Activated naive CD8-positive, alpha-beta T cell treated with anti-CD3 and anti-CD28 coated beads, Interleukin-2, amount 10 ng/mL, durations not matched to agents 7 days and 5 days (primary cell): ENCODE results near the gene KISS1. TPM values are rescaled to one million over a fixed set of nuclear protein-coding genes. Genes with fewer than 3 reads are reported as not detected.

Source experiments
- ATAC-seq: fragments of 150-1000 bp; cut with Tn5 transposase; one replicate; pipeline ENCODE4 v1.10.0; 2021; ENCODE audit warnings: low read depth, moderate library complexity
- POLR2A ChIA-PET: fragments of 350-600 bp; sonication (Branson Sonifier 250); formaldehyde crosslinking; loops from one replicate; lab custom pipeline; 2021; ENCODE audit warnings: antibody characterized with exemption; lab: Charles Lee
- DNase-seq: peaks from one replicate; pipeline ENCODE4 v3.0.0; 2021
- H3K27ac Mint-ChIP-seq: one replicate; pipeline ENCODE4 v1.8.0; 2022; ENCODE audit warnings: mild to moderate bottlenecking, mixed read lengths
- H3K27me3 Mint-ChIP-seq: one replicate; pipeline ENCODE4 v1.8.0; 2022; ENCODE audit warnings: mild to moderate bottlenecking, moderate library complexity, mixed read lengths
- H3K36me3 Mint-ChIP-seq: one replicate; pipeline ENCODE4 v1.8.0; 2021; ENCODE audit warnings: mild to moderate bottlenecking, mixed read lengths
- H3K4me1 Mint-ChIP-seq: one replicate; pipeline ENCODE4 v1.8.0; 2021; ENCODE audit warnings: mixed read lengths
- H3K4me3 Mint-ChIP-seq: one replicate; pipeline ENCODE4 v1.8.0; 2022; ENCODE audit warnings: mild to moderate bottlenecking, moderate library complexity, mixed read lengths
- H3K9me3 Mint-ChIP-seq: one replicate; pipeline ENCODE4 v1.8.0; 2021; ENCODE audit warnings: mixed read lengths
- total RNA-seq, 2 experiments: library from RNA; stranded (reverse); gene quantifications; one replicate each; pipeline ENCODE4 v1.2.3, GENCODE V29; 2021

KISS1 gene
- total RNA-seq, 2 experiments from 2014 or later: not detected

DNA sequence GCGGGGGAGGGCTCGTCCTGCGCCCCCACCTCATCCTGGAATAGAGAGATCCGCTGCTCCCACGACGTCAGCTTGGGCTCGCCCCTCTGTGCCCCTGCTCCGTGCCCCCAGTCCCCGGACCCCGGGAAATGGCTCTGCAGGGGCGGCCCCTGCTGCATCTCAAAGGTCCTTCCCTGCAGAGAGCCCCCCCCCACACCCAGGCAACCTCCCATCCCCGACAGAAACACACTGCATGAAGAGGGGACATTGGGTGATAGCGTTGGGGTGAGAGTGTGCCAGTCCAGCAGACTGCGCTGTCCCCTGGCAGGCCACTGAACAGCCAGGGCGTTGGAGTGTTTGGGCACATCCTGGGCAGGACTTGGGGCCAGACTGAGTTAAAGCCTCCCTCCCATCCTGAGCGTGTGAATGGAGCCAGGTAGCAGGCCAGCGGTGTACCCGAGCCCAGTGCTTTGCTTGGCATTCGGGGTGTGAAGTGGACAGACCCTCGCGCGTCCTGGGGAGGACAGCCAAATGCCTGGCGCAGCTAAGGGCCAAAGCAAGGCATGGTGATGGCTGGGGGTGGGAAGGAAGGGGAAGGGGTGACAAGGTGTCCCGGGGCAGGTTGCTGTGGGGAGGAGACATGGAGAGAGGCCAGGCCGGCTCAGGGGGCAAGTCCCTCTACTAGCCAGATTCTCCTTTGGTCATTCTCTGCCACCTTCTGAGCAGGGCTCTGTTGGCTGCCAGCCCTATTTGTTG is 43.8 kb downstream of the KISS1 start:
- H3K27ac Mint-ChIP-seq: no peak overlapping the region
- peak overlapping the region; percentile 65 for H3K4me3 Mint-ChIP-seq
- H3K36me3 Mint-ChIP-seq: no peaks in the 10 kb centered on the region
- ATAC-seq: peak; percentile 6
- H3K27me3 Mint-ChIP-seq: peaks cover 14% of the 10 kb centered on the region
- no peak for DNase-seq
- POLR2A ChIA-PET: interaction anchor here (1.0 kb wide), 1 partner anchor 11 kb away, joined by 3 read pairs; no protein-coding TSS in a partner anchor
- H3K4me1 Mint-ChIP-seq: no peaks in the 10 kb centered on the region
- no peaks in the 10 kb centered on the region for H3K9me3 Mint-ChIP-seq

DNA sequence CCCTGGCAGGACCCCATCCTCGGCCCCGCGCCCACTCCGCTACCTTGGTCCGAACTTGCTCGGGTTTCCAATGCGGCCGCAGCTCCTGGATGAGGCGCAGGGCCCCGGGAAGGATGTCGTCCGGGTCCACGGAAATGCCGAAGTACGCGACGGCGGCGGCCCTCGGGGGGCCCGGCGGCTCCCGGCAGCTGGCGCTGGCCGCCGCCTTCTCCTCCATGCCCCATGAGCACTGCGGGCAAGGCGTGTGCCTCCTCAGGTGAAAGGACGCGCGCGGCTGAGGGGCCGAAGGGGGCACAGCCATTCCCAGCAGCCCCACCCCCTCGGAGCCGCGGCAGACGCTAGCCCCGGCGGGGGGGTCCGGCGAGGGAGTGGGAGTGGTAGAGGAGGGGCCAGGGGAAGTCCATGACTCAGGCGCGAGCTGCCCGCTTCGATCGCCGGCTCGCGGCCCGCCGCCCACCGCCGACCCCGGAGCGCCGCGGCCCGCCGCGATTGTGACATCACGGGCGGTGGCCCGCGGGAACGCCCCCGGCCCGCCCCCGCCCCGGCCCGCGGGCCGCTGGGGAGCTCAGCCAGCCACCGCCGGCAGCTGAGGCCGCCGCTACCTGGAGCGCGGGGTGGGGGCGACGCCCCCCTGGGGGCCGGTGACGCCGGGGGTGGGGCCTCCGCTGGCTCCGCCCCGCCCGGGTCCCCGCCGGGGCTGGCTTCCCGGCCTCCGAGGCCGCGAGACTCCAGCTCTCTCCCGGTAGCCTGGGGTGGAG is 44.6 kb downstream of the KISS1 start, which contains the start of gene ETNK2:
Gene ETNK2 (minus strand): TSS at position 493 of the 758 bp plus-strand sequence. CDS start 192 bp downstream, at position 301.
- POLR2A ChIA-PET: interaction anchor here (1.0 kb wide), 1 partner anchor 10 kb away, joined by 3 read pairs; no protein-coding TSS in a partner anchor
- Mint-ChIP-seq H3K36me3 (no peaks in the 10 kb centered on the region), H3K27ac (no peak within 1 kb of the TSS), H3K27me3 (peaks cover 14% of the 10 kb centered on the region), H3K4me1 (no peaks in the 10 kb centered on the region), H3K4me3 (peak within 1 kb of the TSS; percentile 65), H3K9me3 (no peaks in the 10 kb centered on the region)
- ATAC-seq (peak; percentile 60), DNase-seq (peak; percentile 65)

- peak overlapping the region; percentile 45 for H3K4me3 Mint-ChIP-seq
- no peaks in the 10 kb centered on the region for H3K9me3 Mint-ChIP-seq
- no peaks in the 10 kb centered on the region for H3K36me3 Mint-ChIP-seq
- DNase-seq (no peak), ATAC-seq (no peak)
- no peaks in the 10 kb centered on the region for H3K4me1 Mint-ChIP-seq
- no peak overlapping the region for H3K27ac Mint-ChIP-seq
- POLR2A ChIA-PET: no interaction called here
- peaks cover 14% of the 10 kb centered on the region for H3K27me3 Mint-ChIP-seq
Measured at GRCh38 chr1:204150702-204151551, 45.4 kb downstream of the KISS1 start.

GRCh38 chr1:204149635-204150565 is 46.4 kb downstream of the KISS1 start:
- Mint-ChIP-seq H3K4me1 (no peaks in the 10 kb centered on the region), H3K27ac (no peak overlapping the region), H3K36me3 (no peaks in the 10 kb centered on the region), H3K9me3 (no peaks in the 10 kb centered on the region), H3K4me3 (no peak overlapping the region), H3K27me3 (peaks cover 14% of the 10 kb centered on the region)
- ATAC-seq: no peak
- no peak for DNase-seq
- POLR2A ChIA-PET: no interaction called here

- no peak overlapping the region for H3K4me3 Mint-ChIP-seq
- DNase-seq (no peak), ATAC-seq (no peak)
- no peaks in the 10 kb centered on the region for H3K4me1 Mint-ChIP-seq
- H3K27ac Mint-ChIP-seq: no peak overlapping the region
- POLR2A ChIA-PET: no interaction called here
- no peaks in the 10 kb centered on the region for H3K9me3 Mint-ChIP-seq
- peaks cover 12% of the 10 kb centered on the region for H3K27me3 Mint-ChIP-seq
- H3K36me3 Mint-ChIP-seq: no peaks in the 10 kb centered on the region
Measured at GRCh38 chr1:204149107-204149506, 47.2 kb downstream of the KISS1 start.

DNA sequence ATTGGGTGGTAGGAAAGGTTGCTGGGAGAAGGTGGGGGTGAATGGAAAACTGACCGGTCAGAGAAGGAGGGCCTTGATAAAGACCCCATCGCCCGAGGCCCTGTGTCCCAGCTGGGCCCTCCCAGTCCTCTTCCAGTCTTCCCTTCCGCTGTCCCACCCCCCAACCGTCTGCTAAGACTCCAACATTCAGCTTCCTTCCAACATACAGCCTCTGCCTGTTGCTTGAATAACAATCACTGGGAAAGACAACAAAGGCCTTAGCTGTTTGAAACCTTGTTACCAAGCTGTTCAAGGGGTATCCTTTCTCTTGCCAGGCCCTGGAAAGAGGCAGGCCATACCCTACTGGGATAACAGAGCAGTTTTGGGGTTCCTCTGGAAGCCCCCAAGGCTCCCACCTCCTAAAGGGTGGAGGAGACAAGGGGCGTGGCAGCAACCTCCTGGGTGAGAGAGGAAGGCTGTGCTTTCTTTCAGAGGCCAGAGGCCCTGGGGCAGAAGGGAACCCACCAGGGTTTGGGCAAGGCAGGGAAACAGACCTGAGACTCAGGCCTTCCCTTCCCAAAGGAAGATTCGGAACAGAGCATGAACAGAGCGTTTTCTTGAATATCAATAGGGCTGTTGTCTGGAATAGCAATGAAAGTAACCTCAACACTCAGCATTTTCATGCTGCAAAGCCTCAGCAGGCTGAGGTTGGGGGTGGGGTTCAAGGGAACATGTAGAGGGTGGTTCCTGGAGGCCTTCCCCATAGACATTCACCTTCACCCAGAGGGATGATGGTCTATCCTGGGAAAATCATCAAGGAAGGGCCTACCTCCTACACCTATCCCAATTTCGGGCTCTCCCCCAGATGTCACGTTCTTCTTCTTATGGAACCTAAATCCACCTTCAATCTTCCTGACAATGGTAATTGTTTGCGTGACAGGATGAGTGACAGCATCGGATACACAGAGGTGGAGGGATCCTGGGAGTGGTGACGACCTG is 48.6 kb downstream of the KISS1 start:
- no peak overlapping the region for H3K27ac Mint-ChIP-seq
- peaks cover 12% of the 10 kb centered on the region for H3K27me3 Mint-ChIP-seq
- DNase-seq (no peak), ATAC-seq (no peak)
- H3K4me1 Mint-ChIP-seq: no peaks in the 10 kb centered on the region
- H3K4me3 Mint-ChIP-seq: no peak overlapping the region
- POLR2A ChIA-PET: no interaction called here
- H3K36me3 Mint-ChIP-seq: no peaks in the 10 kb centered on the region
- no peaks in the 10 kb centered on the region for H3K9me3 Mint-ChIP-seq

GRCh38 chr1:204146965-204147364 is 49.3 kb downstream of the KISS1 start:
- H3K27ac Mint-ChIP-seq: no peak overlapping the region
- H3K9me3 Mint-ChIP-seq: no peaks in the 10 kb centered on the region
- H3K4me1 Mint-ChIP-seq: no peaks in the 10 kb centered on the region
- POLR2A ChIA-PET: no interaction called here
- ATAC-seq (no peak), DNase-seq (no peak)
- peaks cover 12% of the 10 kb centered on the region for H3K27me3 Mint-ChIP-seq
- no peaks in the 10 kb centered on the region for H3K36me3 Mint-ChIP-seq
- H3K4me3 Mint-ChIP-seq: no peak overlapping the region

- no peak for DNase-seq
- Mint-ChIP-seq H3K36me3 (no peaks in the 10 kb centered on the region), H3K27me3 (peaks cover 12% of the 10 kb centered on the region), H3K9me3 (no peaks in the 10 kb centered on the region), H3K4me3 (no peak overlapping the region), H3K27ac (no peak overlapping the region), H3K4me1 (no peaks in the 10 kb centered on the region)
- POLR2A ChIA-PET: no interaction called here
- no peak for ATAC-seq
Measured at GRCh38 chr1:204146309-204146708, 50.0 kb downstream of the KISS1 start.

- no peak for DNase-seq
Measured at GRCh38 chr1:204145033-204145504, 51.2 kb downstream of the KISS1 start.

GRCh38 chr1:204143276-204144041 is 52.8 kb downstream of the KISS1 start:
- Mint-ChIP-seq H3K36me3 (no peaks in the 10 kb centered on the region), H3K4me1 (no peaks in the 10 kb centered on the region), H3K9me3 (no peaks in the 10 kb centered on the region), H3K27me3 (peaks cover 2% of the 10 kb centered on the region), H3K27ac (no peak overlapping the region), H3K4me3 (no peak overlapping the region)
- DNase-seq: no peak
- POLR2A ChIA-PET: no interaction called here
- ATAC-seq: no peak

More at GRCh38 chr1:204145033-204145504, 51.2 kb downstream of the KISS1 start:
- Mint-ChIP-seq H3K36me3 (no peaks in the 10 kb centered on the region), H3K27me3 (peaks cover 3% of the 10 kb centered on the region), H3K4me3 (no peak overlapping the region), H3K9me3 (no peaks in the 10 kb centered on the region), H3K27ac (no peak overlapping the region), H3K4me1 (no peaks in the 10 kb centered on the region)
- POLR2A ChIA-PET: no interaction called here
- no peak for ATAC-seq
